K562 (cell line): Measurements from ENCODE around the gene ADAMTSL2. TPM values are rescaled to one million over a fixed set of nuclear protein-coding genes. Genes with fewer than 3 reads are reported as not detected.

Source experiments
- ATAC-seq: fragments of 200-7000 bp; cut with Tn5 transposase; 3 replicates; pipeline ENCODE4 v1.9.1; 2020; ENCODE audit warnings: moderate library complexity
- BruUV-seq: library from RNA; stranded (reverse); fragments of 400-500 nt; replicated peaks from 2 replicates; lab custom pipeline; 2021; lab: Mats Ljungman, UMichigan
- CTCF ChIA-PET: fragments of 300-600 bp; formaldehyde crosslinking; extraction: SDS; loops from one replicate; lab custom pipeline; 2021; ENCODE audit warnings: low intra/inter-chr PET ratio; lab: Yijun Ruan, JAX
- POLR2A ChIA-PET: fragments of 300-600, 350-650 bp; sonication (Branson Sonifier 250); formaldehyde crosslinking; extraction: SDS; loops from one replicate; lab custom pipeline; 2021; ENCODE audit warnings: antibody characterized with exemption, inconsistent platforms; lab: Yijun Ruan, JAX
- DNase-seq, 4 experiments: peaks; one replicate each; pipeline versions ENCODE4 v3.0.0 to v3.0.0-alpha.2; 2011 to 2018; ENCODE audit warnings: low spot score in 3 of 4, mixed read lengths in 3 of 4; ENCODE audit errors: extremely low read depth in 1 of 4
- FAIRE-seq: peaks from 2 replicates; lab custom pipeline; 2011; peaks lifted over from hg19 to GRCh38; lab: Jason Lieb, UNC
- H2AFZ ChIP-seq: 2 replicates; pipeline ENCODE4 v1.6.0; 2011; ENCODE audit warnings: low read depth, low read length, control low read depth, inconsistent platforms
- H3K27ac ChIP-seq: fragments of 200-600 bp; 3 replicates; pipeline ENCODE4 v1.8.0; 2011; ENCODE audit warnings: low read depth, mild to moderate bottlenecking, control low read depth, inconsistent platforms, low read length, moderate library complexity, mixed read lengths; ENCODE audit errors: extremely low read depth
- H3K27me3 ChIP-seq, 2 experiments: fragments of 300-600 bp in 1 of 2; 2 replicates in 1 of 2; 3 replicates in 1 of 2; pipeline versions ENCODE4 v1.6.0 to v1.8.0; 2011; ENCODE audit warnings: inconsistent platforms in 2 of 2, low read length in 2 of 2, mild to moderate bottlenecking in 1 of 2, mixed read lengths in 1 of 2, moderate library complexity in 1 of 2; ENCODE audit not compliant: control insufficient read depth in 2 of 2, insufficient read depth in 2 of 2
- H3K36me3 ChIP-seq: fragments of 300-600 bp; 3 replicates; pipeline ENCODE4 v1.8.0; 2011; ENCODE audit warnings: mild to moderate bottlenecking, low read length, inconsistent platforms; ENCODE audit not compliant: control insufficient read depth, insufficient read depth
- H3K4me1 ChIP-seq, 2 experiments: fragments of 200-600 bp in 1 of 2; replicated peaks in 1 of 2; 2 replicates in 1 of 2; 3 replicates in 1 of 2; pipeline versions ENCODE4 v1.5.1 to v1.8.0; 2011; ENCODE audit warnings: inconsistent platforms in 2 of 2, low read length in 2 of 2, mild to moderate bottlenecking in 1 of 2, mixed read lengths in 1 of 2, moderate library complexity in 1 of 2; ENCODE audit not compliant: control insufficient read depth in 2 of 2, insufficient read depth in 2 of 2
- H3K4me2 ChIP-seq: 2 replicates; pipeline ENCODE4 v1.6.1; 2011; ENCODE audit warnings: low read length, control low read depth, inconsistent platforms, mixed read lengths; ENCODE audit not compliant: insufficient read depth
- H3K4me3 ChIP-seq: fragments of 200-600 bp; sonication (generic), shearing (Covaris generic); 2 replicates; pipeline ENCODE4 v1.5.1; 2016; ENCODE audit warnings: control low read depth, inconsistent platforms
- H3K79me2 ChIP-seq: fragments of 200-600 bp; 3 replicates; pipeline ENCODE4 v1.8.0; 2011; ENCODE audit warnings: low read length, inconsistent platforms; ENCODE audit not compliant: control insufficient read depth, insufficient read depth
- H3K9ac ChIP-seq, 2 experiments: 2 replicates each; pipeline versions ENCODE4 v1.6.0 to v1.6.1; 2011; ENCODE audit warnings: low read depth in 2 of 2, low read length in 2 of 2, control low read depth in 1 of 2, inconsistent platforms in 1 of 2, mild to moderate bottlenecking in 1 of 2, mixed read lengths in 1 of 2; ENCODE audit not compliant: insufficient read depth in 1 of 2
- H3K9me1 ChIP-seq: one replicate; pipeline ENCODE4 v1.6.0; 2011; ENCODE audit warnings: inconsistent platforms, mild to moderate bottlenecking, low read length, moderate library complexity; ENCODE audit not compliant: control insufficient read depth, insufficient read depth
- H3K9me3 ChIP-seq: replicated peaks from 2 replicates; pipeline ENCODE4 v1.5.1; 2011; ENCODE audit warnings: low read depth, low read length, inconsistent platforms; ENCODE audit not compliant: control insufficient read depth, insufficient read depth
- H4K20me1 ChIP-seq: replicated peaks from 2 replicates; pipeline ENCODE4 v1.6.1; 2011; ENCODE audit warnings: low read length, inconsistent platforms, mixed read lengths; ENCODE audit not compliant: control insufficient read depth, insufficient read depth
- BHLHE40 ChIP-seq: IDR thresholded peaks from 2 replicates; pipeline ENCODE4 v1.6.1; 2011; ENCODE audit warnings: low read length, improper control_type of control experiment
- CCAR2 ChIP-seq: fragments of 200-400 bp; formaldehyde crosslinking; IDR thresholded peaks from 2 replicates; pipeline ENCODE4 v1.6.1; 2017; ENCODE audit warnings: mild to moderate bottlenecking, low read depth, low read length
- HIVEP1 ChIP-seq: fragments of 250-450 bp; sonication (Bioruptor Pico); IDR thresholded peaks from 2 replicates; pipeline ENCODE4 v1.4.0; 2020; ENCODE audit warnings: mild to moderate bottlenecking
- HNRNPH1 ChIP-seq: fragments of 200-400 bp; formaldehyde crosslinking; optimal IDR thresholded peaks from 2 replicates; pipeline ENCODE3; 2017; ENCODE audit warnings: low read depth, mild to moderate bottlenecking, low read length, moderate library complexity
- NFE2 ChIP-seq: IDR thresholded peaks from 2 replicates; pipeline ENCODE4 v1.6.1; 2014; ENCODE audit warnings: antibody characterized with exemption, low read depth
- PHF20 ChIP-seq: fragments of 450-650 bp; IDR thresholded peaks from 2 replicates; pipeline ENCODE4 v1.6.1; 2018; ENCODE audit not compliant: partially characterized antibody
- RNF2 ChIP-seq: sonication (generic); IDR thresholded peaks from 2 replicates; pipeline ENCODE4 v1.6.1; 2016
- ZBED1 ChIP-seq: IDR thresholded peaks from 2 replicates; pipeline ENCODE4 v1.6.1; 2014
- ZNF121 ChIP-seq: sonication (generic); formaldehyde crosslinking; conservative IDR thresholded peaks from 2 replicates; pipeline ENCODE4 v1.8.0; 2022; ENCODE audit warnings: missing genetic modification reagents
- ZNF583 ChIP-seq: fragments of 250-450 bp; sonication (Bioruptor Pico); IDR thresholded peaks from 2 replicates; pipeline ENCODE4 v1.4.0; 2020
- WGBS: fragments of 100-300 bp; shearing (Covaris generic); methylation state at CpG from one replicate; pipeline ENCODE4 v1.1.6; 2016; ENCODE audit warnings: low coverage, mixed read lengths; ENCODE audit not compliant: insufficient coverage; ENCODE audit errors: missing lambda C conversion rate; 5-methylcytosine and 5-hydroxymethylcytosine counted together
- in situ Hi-C: fragments of 300-500 bp; cut with MboI; formaldehyde crosslinking; loops from 4 replicates; pipeline ENCODE4 v1.15.0; 2018; ENCODE audit warnings: inconsistent platforms, mixed read lengths
- intact Hi-C: fragments of 100-400 bp; cut with micrococcal nuclease; formaldehyde crosslinking; loops from 2 replicates; pipeline ENCODE4 v1.14.2; 2022
- polyA plus RNA-seq, 8 experiments: library from polyadenylated mRNA; depleted of rRNA in 4 of 8; stranded (reverse) in 5 of 8; unstranded in 3 of 8; fragments of >200 nt; fragmentation: Nextera tagmentation in 2 of 8; fragmentation: Illumina TruSeq in 1 of 8; extraction: Ambion mirVana in 2 of 8; extraction: Trizol in 1 of 8; gene quantifications; 2 replicates each; pipeline versions ENCODE4 v1.2.1 to v1.2.3, GENCODE V29; 2011 to 2014; ENCODE audit warnings: inconsistent platforms in 1 of 8, missing spikeins in 1 of 8
- total RNA-seq, 7 experiments: library from RNA; depleted of rRNA in 6 of 7; stranded (reverse); fragments of >200 nt in 6 of 7; fragmentation: Illumina TruSeq in 2 of 7; extraction: Trizol in 2 of 7; gene quantifications; 2 replicates each; pipeline versions ENCODE4 v1.2.1 to v1.2.3, GENCODE V29; 2011 to 2021; ENCODE audit warnings: low replicate concordance in 1 of 7
- TF ChIP-seq, protein P1 (sequence below): fragments of 250-450 bp; sonication (Bioruptor Pico); IDR thresholded peaks from 2 replicates; pipeline ENCODE4 v1.4.0; 2020
- TF ChIP-seq, protein P2 (sequence below): sonication (generic); formaldehyde crosslinking; IDR thresholded peaks from 2 replicates; pipeline ENCODE4 v1.8.0; 2023; ENCODE audit warnings: mild to moderate bottlenecking, missing genetic modification reagents

Gene ADAMTSL2
- total and polyA plus RNA-seq, 9 of the 15 experiments (the other 6 are each of a cell fraction or from before 2014, with no cell fraction given) = 0.04 TPM; not detected in 8

DNA sequence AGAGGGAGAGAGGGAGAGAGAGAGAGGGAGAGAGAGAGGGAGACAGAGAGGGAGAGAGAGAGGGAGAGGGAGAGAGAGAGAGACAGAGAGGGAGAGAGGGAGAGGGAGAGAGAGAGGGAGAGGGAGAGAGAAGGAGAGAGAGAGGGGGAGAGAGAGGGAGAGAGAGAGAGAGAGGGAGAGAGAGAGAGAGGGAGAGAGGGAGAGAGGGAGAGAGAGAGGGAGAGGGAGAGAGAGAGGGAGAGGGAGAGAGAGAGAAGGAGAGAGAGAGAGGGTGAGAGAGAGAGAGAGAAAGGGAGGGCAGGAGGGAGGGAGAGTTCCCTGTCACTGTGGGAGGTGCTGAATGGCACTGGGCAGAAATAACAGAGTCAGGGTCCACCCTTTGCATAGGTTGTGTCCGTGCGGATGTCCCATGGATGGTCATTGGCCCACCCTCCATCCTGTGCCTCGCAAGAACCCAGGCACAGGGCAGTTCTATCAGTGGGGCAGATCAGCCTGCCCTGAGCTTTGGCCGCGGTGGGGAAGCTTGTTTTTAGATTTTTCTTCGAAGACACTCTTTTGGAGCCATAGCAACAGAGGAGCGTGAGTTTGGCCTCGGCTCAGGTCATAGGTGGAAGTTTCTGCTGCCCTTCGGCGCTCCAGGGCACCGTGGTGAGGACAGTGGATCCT lies 30.1 kb downstream of the ADAMTSL2 start:
- ChIA-PET POLR2A (no interaction called here), CTCF (no interaction called here)
- Histone ChIP-seq H3K27ac (no peak overlapping the region), H3K9me3 (no peaks in the 10 kb centered on the region), H3K4me3 (no peak overlapping the region), H3K4me2 (no peak overlapping the region), H3K79me2 (no peaks in the 10 kb centered on the region), H4K20me1 (no peaks in the 10 kb centered on the region; the same call in 1 of the 2 replicates), H3K27me3 (peaks cover 12 to 48% of the 10 kb centered on the region in 2 experiments; a peak in 4 of 5 replicates), H3K9ac (no peak overlapping the region), H3K9me1 (peaks cover 3% of the 10 kb centered on the region), H3K4me1 (peaks cover 0 to 16% of the 10 kb centered on the region in 2 experiments; a peak in 3 of 5 replicates), H3K36me3 (no peaks in the 10 kb centered on the region), H2AFZ (no peak overlapping the region)
- no peak for TF ChIP-seq HIVEP1
- TF ChIP-seq ZNF583 (CRISPR knock-in tag) = no peak
- TF ChIP-seq PHF20 = no peak
- no peak for DNase-seq
- ATAC-seq = no peak
- in situ Hi-C loops (no loop called here), intact Hi-C loops (no loop called here)
- WGBS = under 1% methylated on average over 10 of the region's 11 CpGs
- FAIRE-seq = no peak
- no TSS peak for BruUV-seq

DNA sequence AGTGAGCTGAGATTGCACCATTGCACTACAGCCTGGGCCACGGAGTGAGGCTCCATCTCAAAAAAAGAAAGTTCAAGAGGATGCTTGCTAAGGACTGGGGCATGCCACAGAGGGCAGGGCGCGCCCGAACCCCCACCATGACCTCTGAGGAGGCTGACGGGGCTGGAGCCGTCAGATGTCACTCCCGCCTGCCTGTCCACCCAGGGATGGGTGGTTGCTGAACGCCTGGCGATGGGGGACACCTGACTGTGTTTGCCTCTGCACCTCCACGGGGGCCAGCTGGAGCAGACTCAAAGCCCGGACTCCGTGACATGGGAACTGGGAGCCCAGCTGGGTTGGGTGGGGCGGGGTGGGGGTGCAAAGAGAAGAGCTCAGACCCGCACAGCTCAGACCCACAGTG lies 31.9 kb downstream of the ADAMTSL2 start:
- POLR2A ChIA-PET = interaction anchor here (0.7 to 1.0 kb wide), 2 partner anchors 16 to 977 kb away, joined by 3 to 4 read pairs; no protein-coding TSS in a partner anchor

More for the DNA sequence above, 31.9 kb downstream of the ADAMTSL2 start:
- Histone ChIP-seq H3K9me3 (no peaks in the 10 kb centered on the region), H3K4me3 (no peak overlapping the region), H3K9ac (no peak overlapping the region), H4K20me1 (no peaks in the 10 kb centered on the region; the same call in 1 of the 2 replicates), H3K4me1 (peaks cover 0 to 16% of the 10 kb centered on the region in 2 experiments; a peak in 3 of 5 replicates), H3K79me2 (no peaks in the 10 kb centered on the region), H2AFZ (no peak overlapping the region), H3K27ac (no peak overlapping the region), H3K27me3 (peaks cover 18 to 66% of the 10 kb centered on the region in 2 experiments; a peak in 4 of 5 replicates), H3K36me3 (no peaks in the 10 kb centered on the region), H3K4me2 (no peak overlapping the region), H3K9me1 (peaks cover 3% of the 10 kb centered on the region)
- ATAC-seq = no peak
- TF ChIP-seq NFE2 = no peak
- TF ChIP-seq RNF2 = no peak
- TF ChIP-seq HNRNPH1 = no peak
- no peak for TF ChIP-seq ZBED1
- TF ChIP-seq, protein P1, sequence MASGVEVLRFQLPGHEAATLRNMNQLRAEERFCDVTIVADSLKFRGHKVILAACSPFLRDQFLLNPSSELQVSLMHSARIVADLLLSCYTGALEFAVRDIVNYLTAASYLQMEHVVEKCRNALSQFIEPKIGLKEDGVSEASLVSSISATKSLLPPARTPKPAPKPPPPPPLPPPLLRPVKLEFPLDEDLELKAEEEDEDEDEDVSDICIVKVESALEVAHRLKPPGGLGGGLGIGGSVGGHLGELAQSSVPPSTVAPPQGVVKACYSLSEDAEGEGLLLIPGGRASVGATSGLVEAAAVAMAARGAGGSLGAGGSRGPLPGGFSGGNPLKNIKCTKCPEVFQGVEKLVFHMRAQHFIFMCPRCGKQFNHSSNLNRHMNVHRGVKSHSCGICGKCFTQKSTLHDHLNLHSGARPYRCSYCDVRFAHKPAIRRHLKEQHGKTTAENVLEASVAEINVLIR = no peak
- no peak for TF ChIP-seq BHLHE40
- no peak for TF ChIP-seq CCAR2
- TF ChIP-seq ZNF121 (CRISPR knock-in tag) = no peak
- TF ChIP-seq, protein P2, sequence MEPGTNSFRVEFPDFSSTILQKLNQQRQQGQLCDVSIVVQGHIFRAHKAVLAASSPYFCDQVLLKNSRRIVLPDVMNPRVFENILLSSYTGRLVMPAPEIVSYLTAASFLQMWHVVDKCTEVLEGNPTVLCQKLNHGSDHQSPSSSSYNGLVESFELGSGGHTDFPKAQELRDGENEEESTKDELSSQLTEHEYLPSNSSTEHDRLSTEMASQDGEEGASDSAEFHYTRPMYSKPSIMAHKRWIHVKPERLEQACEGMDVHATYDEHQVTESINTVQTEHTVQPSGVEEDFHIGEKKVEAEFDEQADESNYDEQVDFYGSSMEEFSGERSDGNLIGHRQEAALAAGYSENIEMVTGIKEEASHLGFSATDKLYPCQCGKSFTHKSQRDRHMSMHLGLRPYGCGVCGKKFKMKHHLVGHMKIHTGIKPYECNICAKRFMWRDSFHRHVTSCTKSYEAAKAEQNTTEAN (CRISPR knock-in tag) = no peak
- WGBS = 3% methylated on average over 12 of the region's 14 CpGs
- FAIRE-seq = no peak
- intact Hi-C loops = no loop called here
- in situ Hi-C loops = no loop called here
- BruUV-seq = no TSS peak
- CTCF ChIA-PET = no interaction called here
- no peak for DNase-seq
